ENCODE data around the gene IL10RA.
"Not testable (repeated sequence)": the region's sequence is repeated elsewhere in the genome, so short reads cannot be mapped to it uniquely, and the experiment has no call there.

Gene IL10RA

DNA sequence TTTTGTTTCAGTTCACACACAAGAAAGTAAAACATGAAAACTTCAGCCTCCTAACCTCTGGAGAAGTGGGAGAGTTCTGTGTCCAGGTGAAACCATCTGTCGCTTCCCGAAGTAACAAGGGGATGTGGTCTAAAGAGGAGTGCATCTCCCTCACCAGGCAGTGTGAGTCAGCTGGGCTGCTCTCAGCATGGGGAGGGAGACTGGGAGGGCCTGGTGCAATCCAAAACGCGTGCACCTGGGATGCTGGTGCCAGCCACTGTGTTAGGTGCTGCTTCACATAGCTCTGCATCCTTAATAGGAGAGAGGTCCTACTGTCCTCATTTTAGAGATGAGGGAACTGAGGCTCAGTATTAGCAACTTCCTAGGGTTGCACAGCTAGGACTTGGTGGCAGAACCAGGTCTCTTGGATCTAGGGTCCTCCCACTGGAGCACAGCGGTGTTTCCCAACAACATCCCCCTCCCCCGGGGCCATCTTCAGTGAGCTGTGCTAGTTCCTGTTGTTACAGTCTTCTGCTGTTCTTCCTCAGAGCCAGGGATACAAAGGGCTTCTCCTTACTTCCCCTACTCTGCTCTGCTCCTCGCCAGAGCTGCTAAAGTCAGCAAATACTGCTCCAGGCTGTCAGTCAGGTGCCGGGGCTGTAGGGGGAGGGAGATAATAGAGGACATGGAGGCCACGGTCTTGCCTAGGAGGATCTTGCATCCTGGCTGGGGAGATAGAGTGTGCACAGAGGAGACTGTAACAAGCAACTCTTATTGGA is 8.0 kb downstream of the IL10RA start:
- no peak for DNase-seq

DNA sequence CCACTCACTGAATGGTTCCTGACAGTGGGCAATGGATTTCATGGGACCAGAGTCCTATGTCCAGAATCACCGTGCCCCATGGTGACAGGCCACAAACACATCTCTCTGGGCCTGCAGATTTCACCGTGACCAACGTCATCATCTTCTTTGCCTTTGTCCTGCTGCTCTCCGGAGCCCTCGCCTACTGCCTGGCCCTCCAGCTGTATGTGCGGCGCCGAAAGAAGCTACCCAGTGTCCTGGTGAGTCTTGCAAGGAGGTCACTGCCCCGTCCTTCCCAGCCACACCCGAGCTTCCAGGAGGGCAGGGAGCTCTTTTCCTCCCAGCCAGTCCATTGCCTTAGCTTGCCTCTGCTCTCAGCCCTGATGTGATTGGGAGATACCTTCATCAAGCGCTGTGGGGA is 9.3 kb downstream of the IL10RA start:
- no peak for DNase-seq

DNA sequence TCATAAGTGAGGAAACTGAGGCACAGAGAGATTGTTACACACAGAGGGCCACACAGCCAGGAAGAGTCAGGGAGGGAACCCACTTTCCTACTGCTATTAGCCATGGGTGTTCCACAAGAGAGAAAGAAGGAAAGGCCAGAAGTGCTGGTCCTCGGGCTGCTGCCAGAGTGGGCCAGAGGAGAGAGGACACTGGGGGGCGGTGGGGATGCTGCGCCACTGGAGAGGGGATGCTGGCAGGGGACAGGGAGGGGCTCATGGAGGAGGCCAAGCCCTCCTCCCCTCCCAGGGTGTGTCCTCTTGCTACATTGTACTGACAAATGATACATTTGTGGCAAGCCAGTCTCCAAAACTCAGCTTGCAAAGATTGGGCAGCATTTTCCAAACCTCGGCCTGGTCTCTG is 9.9 kb downstream of the IL10RA start:
- DNase-seq = no peak

DNA sequence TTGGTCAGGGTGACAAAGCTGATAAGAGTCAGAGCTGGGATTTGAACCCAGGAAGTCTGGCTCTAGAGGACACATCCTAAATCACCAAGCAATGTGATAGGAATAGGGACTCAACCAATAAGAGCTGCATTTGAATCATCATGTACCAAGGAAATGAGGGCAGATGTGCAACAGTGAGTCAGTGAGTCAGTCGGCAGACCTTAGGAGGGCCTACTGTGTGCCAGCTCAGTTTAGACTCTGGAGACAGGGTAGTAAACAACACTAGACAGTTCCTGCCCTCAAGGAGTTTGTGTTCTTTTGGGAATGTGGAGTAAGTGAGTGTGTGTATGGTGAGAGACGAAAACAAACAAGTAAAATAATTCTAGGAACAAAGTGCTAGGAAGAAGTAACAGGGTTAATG is 11.2 kb downstream of the IL10RA start:
- DNase-seq = no peak

DNA sequence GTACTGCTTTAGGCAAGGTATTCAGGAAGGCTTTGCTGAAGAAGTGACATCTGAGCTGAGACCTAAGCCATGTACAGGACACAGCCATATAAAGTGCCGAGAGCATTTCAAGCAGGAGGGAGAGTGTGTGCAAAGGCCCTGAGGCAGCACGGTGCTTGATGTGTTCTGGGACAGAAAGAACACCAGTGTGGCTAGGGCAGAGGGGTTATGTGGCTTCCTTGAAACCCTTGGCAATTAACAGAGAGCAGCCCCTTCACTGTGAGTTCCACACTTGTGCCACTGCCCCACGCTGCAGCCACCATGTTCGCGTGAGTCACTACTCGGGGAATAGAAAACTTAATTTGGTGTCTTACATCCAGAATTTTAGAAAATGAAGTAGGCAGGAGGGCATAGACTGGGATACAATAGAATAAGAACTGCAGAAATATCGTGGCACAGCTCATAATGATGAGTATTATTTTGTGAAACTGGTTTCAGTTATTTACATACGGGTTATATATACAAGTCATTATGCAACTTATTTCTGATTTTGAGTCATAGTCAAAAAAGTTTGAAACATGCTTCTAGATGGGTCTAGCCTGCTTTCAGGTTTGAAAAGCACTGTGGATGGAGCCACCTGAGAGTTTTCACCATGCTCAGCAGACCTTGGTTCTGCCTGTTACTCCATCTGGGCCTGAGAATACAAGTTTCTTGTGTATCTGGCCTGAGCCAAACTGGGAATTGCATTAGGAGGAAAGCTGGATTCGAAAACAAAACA is 11.8 kb downstream of the IL10RA start:
- no peak for DNase-seq

DNA sequence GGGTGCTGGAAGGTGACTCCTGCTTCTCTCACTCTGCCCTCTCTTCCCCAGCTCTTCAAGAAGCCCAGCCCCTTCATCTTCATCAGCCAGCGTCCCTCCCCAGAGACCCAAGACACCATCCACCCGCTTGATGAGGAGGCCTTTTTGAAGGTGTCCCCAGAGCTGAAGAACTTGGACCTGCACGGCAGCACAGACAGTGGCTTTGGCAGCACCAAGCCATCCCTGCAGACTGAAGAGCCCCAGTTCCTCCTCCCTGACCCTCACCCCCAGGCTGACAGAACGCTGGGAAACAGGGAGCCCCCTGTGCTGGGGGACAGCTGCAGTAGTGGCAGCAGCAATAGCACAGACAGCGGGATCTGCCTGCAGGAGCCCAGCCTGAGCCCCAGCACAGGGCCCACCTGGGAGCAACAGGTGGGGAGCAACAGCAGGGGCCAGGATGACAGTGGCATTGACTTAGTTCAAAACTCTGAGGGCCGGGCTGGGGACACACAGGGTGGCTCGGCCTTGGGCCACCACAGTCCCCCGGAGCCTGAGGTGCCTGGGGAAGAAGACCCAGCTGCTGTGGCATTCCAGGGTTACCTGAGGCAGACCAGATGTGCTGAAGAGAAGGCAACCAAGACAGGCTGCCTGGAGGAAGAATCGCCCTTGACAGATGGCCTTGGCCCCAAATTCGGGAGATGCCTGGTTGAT is 12.6 kb downstream of the IL10RA start:
- DNase-seq = no peak

DNA sequence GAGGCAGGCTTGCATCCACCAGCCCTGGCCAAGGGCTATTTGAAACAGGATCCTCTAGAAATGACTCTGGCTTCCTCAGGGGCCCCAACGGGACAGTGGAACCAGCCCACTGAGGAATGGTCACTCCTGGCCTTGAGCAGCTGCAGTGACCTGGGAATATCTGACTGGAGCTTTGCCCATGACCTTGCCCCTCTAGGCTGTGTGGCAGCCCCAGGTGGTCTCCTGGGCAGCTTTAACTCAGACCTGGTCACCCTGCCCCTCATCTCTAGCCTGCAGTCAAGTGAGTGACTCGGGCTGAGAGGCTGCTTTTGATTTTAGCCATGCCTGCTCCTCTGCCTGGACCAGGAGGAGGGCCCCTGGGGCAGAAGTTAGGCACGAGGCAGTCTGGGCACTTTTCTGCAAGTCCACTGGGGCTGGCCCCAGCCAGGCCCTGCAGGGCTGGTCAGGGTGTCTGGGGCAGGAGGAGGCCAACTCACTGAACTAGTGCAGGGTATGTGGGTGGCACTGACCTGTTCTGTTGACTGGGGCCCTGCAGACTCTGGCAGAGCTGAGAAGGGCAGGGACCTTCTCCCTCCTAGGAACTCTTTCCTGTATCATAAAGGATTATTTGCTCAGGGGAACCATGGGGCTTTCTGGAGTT is 13.3 kb downstream of the IL10RA start:
- DNase-seq = no peak

DNA sequence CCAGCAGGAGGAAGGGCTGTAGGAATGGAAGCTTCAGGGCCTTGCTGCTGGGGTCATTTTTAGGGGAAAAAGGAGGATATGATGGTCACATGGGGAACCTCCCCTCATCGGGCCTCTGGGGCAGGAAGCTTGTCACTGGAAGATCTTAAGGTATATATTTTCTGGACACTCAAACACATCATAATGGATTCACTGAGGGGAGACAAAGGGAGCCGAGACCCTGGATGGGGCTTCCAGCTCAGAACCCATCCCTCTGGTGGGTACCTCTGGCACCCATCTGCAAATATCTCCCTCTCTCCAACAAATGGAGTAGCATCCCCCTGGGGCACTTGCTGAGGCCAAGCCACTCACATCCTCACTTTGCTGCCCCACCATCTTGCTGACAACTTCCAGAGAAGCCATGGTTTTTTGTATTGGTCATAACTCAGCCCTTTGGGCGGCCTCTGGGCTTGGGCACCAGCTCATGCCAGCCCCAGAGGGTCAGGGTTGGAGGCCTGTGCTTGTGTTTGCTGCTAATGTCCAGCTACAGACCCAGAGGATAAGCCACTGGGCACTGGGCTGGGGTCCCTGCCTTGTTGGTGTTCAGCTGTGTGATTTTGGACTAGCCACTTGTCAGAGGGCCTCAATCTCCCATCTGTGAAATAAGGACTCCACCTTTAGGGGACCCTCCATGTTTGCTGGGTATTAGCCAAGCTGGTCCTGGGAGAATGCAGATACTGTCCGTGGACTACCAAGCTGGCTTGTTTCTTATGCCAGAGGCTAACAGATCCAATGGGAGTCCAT is 14.1 kb downstream of the IL10RA start:
- no peak for DNase-seq

DNA sequence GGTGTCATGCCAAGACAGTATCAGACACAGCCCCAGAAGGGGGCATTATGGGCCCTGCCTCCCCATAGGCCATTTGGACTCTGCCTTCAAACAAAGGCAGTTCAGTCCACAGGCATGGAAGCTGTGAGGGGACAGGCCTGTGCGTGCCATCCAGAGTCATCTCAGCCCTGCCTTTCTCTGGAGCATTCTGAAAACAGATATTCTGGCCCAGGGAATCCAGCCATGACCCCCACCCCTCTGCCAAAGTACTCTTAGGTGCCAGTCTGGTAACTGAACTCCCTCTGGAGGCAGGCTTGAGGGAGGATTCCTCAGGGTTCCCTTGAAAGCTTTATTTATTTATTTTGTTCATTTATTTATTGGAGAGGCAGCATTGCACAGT is 14.6 kb downstream of the IL10RA start:
- DNase-seq = no peak

DNA sequence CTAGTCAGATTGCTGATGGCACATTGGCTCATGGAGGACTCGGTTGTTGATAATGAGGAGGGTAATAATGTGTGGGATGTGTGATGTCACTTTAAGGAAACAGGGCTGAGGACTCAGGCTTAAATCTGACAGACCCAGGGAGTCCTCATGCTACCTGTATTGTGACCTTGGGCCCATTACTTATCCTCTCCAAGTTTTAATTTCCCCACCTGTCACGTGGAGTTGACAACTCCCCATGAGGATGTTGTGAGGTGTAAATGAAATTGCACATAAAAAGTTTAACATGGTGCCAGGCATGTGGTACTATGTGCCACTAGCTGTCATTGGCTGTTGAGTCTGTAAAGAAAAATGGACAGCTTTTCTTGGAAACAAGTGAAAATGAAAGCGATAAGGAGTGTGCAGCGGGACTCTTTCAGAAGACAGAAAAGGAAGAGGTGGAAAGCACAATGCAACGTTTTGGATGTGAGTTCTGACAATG is 15.3 kb downstream of the IL10RA start:
- DNase-seq = no peak

DNA sequence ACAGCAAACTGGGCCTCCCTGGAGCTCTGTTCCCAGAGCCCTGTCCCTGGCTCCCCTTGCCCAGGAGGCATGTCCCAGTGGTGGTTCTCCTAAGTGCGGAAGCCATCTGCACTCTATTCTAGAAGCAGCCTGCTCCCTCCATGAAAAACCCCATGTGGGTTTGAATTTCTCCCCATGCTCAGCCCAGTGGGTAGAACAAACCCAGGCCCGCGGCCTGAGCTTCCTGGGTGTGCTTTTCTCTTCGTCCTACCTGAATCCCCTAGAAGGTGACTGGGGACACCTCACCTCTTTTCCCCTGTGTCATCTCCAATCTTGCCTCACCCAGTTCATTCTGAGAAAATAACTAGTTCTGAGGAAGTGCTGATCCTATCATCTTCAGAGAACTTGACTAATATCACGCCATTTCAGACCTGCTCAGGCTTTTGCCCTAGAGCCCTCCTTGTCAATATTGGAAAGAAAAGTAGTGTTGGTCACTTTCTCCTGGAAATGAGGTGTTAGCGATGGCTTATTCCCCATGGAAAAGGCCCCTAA is 15.9 kb downstream of the IL10RA start:
- no peak for DNase-seq

DNA sequence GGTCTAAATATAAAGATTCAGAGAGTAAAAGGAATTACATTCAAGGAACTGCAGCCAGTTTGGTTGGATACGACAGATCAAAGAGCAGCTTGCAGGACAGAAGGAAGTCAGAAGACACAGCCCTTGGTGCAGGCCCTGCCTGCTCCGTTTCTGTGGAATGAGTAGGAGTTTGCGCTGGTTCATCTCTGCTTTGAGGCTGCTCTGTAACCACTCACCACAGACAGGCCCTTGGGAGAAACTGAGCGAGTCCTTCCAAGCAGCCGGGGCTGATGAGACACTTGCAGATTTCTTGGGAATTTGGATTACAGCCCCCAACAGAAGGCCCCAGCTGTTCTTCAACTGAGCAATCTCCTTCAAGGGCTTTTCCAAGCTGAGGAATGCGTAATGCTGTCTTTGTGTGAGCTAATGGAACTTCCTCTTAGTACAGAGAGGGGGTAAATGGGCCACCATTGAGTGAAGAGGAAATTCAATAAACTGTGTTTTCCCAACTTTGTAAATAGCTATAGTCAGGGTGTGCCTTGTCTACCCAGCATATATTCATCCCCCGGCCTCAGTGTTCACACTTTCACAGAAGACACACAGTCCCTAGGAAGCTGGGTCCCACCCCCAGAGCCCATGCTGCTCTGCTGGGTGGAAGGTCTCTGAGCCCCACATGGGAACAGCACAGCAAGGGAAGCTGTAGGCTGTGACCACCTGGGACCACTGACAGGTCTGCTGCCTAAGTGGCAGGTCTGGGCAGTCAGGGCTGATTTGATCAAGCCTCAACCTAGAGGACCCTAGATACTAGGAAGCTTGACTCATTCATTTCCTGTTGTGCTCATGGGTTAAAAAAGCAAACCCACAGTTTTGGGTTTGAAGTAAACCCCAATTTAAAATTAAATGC is 16.6 kb downstream of the IL10RA start:
- peak; percentile 40 to 68 for DNase-seq

DNA sequence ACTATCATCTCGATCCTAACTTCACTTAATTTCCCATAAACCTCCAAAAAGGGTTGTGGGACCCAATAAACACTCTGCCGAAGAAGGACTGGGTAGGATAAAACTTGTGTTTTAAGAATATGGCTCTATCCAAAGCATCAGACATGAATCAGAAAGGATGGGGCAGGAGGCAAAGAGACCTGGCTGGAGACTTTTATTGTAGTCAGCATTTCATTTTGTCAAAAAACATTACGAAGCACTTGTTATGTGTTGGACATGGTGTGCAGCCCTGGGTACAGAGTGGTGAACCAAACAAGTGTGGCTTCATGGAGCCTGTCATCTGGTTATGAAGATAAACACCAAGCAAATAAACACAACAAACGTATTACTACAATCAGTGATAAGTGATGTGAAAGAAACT is 17.3 kb downstream of the IL10RA start:
- DNase-seq = no peak

DNA sequence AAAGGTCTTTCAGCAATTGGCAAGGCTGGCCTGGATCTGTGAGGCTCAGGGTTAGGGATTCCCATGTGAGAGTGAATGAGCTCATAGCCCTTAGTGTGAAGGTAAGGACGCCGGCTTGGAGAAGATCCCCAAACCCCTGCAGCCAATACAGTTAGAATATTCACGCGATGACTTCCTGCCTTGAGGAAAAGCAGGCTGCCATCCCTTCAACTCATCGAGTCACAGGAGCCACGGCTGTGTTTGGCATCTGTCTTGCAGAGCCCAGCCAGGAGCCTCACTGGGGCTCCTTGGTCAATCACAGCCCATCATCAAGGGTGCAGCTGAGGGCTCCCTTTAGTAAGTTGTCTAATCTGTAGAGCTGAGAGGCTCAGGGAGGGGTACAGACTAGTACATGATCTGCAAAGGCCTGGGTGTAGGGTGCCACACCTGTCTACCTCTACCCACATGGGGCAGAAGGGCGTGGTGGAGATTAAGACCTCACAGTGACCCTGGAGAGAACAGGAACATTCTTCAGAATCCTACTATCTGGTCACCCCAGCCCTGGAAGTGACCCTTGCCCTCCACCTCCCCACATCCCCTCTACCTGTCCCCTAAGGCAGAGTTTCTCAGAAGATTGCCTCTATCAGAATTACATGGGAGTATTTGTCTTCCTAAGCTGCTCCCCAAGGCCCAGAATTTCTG is 18.5 kb downstream of the IL10RA start:
- no peak for DNase-seq

DNA sequence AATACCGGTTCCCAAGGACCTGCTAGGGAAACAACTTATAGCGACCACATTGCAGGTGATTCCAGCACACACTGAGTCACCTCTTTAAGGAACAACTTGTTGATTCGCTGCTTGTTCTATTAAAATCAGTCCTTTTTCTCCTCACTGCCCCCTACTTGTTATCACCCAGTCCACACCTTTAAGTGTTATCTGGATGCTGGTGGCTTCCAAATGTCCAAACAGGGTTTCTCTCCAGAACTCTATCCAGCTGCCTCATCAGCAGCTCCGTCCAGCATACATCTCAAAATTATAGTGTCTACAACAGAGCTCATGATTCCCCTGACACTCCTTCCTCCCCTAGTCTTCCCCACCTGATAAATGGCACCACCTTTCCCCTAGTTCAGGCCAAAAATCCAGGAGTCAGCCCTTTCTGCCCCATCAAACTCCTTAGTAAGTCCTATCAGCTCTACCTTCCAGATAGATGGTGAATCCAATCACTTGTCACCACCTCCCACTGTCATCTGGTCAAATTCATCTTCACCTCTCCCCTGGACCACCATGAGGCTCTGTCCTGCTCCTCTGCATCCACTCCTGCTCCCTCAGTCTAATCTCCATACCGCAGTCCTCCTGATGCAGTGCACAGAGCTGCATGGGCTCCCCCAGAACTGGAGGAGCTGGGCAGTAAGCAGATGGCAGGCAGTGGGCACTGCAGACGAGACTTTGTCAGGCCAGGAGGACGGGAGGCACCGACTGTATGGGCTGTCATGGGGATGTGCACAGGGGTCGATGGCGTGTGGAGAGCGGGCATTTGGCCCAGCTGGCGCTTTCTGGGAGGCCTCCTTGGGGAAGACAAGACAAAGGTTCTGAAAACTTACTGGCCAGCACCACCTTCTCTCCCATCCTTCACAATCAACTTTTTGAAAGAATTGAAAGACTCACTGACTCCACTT is 19.3 kb downstream of the IL10RA start:
- DNase-seq = no peak

DNA sequence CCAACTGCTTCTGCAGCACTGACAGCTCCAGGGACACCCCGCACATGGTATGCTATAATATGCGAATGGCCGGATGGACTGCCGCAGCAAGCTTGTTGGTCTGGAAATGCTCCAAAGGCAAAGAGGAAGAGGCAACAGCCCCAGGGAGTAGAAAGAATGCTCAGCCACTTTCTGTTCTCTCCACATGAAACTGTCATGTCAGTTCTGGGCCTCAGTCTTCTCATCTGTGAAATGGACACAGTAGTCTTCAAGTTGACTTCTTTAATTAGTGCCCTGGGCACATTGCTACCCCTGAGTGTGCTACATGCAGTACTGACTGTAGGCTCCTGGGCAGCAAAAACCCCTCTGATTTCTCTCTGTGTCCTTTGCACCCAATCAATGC is 19.9 kb downstream of the IL10RA start:
- DNase-seq = no peak

DNA sequence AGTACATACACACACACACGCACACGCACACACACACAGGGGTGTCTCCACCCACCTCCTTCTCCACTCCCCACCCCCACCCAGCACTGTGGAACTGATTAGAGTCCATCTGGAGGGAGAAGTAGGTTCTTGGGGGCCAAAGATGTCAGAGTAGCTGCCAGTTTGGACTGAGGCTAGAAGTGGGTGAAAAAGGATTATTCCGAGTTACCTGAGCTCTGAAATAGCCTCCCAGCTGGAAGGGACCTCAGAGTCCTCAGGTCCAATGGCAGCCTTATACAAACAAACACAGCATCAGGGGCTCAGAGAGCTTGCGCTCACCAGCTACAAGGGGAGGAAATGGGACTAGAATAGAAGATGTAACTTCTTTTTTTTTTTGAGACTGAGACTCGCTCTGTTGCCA is 20.8 kb downstream of the IL10RA start:
- no peak for DNase-seq

DNA sequence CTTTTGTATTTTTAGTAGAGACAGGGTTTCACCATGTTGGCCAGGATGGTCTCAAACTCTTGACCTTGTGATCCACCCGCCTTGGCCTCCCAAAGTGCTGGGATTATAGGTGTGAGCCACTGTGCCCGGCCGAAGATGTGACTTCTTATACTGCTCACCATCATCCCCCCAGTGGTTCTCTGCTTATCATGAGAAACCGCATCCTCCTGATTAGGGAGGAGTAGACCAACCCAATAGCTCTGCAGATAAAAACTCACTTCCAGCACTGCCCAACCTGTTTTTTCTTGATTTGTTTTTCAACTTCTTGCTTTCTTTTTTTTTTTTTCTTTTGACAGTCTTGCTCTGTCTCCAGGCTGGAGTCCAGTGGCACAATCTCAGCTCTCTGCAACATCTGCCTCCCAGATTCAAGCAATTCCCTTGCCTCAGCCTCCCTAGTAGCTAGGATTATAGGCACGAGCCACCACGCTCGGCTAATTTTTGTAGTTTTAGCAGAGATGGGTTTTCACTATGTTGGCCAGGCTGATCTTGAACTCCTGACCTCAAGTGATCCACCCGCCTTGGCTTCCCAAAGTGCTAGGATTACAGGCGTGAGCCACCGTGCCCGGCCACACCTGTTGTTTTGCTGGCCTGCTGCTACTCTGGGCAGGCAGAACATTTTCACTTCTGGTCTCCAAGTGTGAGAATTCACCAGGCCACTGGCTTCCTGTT is 21.5 kb downstream of the IL10RA start:
- not testable (repeated sequence) for DNase-seq

Measured in NCI-H524 (cell line).